ENCODE results near the gene PNPLA5.

DNA sequence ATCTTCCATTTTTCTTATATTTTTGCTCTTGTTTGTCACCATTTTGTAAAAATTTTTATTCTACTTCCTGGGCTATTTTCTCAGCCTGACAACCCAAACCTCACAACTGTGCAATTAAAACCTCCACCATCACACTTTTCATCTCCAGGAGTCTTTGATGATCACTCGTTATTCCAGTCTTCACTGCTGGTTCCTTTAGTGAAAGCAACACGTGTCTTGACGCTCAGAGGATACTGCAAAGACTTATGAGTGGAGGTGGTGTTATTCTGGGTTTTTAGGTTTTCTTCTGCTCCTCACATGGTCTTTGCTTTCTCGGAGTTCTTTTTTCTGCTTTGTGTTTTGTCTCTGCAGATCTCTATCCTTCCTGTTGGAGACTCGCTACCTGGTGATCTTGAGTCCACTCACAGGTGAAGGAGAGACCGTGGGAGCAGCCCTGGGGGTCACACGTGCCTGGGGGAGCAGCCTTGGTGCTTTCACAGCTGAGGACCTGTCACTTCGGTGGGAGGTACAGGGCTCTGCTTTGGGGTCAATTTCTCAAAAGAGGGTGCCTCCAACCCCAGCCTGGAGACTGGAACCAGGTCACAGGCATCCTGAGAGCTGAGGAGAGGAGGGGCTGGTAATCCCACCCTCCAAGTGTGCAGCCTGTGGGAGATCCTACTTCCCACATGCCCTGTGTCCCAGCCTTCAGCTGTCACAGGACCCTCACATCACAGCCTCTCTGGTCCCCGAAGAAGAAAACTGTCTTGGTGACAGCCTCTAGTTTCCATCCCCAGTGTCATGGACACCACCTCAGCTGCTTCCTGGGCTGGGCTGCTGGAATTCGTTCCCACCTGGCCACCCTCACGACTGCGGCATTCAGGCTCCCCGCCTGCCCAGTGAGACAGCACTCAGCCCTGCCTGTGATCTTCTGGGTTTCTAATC lies 40.5 kb downstream of the PNPLA5 start:
- TF ChIP-seq, protein P1, sequence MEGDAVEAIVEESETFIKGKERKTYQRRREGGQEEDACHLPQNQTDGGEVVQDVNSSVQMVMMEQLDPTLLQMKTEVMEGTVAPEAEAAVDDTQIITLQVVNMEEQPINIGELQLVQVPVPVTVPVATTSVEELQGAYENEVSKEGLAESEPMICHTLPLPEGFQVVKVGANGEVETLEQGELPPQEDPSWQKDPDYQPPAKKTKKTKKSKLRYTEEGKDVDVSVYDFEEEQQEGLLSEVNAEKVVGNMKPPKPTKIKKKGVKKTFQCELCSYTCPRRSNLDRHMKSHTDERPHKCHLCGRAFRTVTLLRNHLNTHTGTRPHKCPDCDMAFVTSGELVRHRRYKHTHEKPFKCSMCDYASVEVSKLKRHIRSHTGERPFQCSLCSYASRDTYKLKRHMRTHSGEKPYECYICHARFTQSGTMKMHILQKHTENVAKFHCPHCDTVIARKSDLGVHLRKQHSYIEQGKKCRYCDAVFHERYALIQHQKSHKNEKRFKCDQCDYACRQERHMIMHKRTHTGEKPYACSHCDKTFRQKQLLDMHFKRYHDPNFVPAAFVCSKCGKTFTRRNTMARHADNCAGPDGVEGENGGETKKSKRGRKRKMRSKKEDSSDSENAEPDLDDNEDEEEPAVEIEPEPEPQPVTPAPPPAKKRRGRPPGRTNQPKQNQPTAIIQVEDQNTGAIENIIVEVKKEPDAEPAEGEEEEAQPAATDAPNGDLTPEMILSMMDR (IDR thresholded peaks at IDR 0.05), result no peak
- no peak for TF ChIP-seq POLR2A (IDR thresholded peaks at IDR 0.05)

Data from vagina (tissue), 2 donors.